ENCODE measurements around the gene ZCCHC24.

- TF ChIP-seq CTCF (IDR thresholded peaks at IDR 0.05; ENCODE audit: low read depth, low read length, missing input control) (no peak), YY1 (IDR thresholded peaks at IDR 0.05) (no peak), ATF3 (IDR thresholded peaks at IDR 0.05) (no peak)
Measured at GRCh38 chr10:79390057-79390456, 55.4 kb downstream of the ZCCHC24 start.

All from liver (tissue), 3 donors.